ENCODE data around the gene LGI2.

DNA sequence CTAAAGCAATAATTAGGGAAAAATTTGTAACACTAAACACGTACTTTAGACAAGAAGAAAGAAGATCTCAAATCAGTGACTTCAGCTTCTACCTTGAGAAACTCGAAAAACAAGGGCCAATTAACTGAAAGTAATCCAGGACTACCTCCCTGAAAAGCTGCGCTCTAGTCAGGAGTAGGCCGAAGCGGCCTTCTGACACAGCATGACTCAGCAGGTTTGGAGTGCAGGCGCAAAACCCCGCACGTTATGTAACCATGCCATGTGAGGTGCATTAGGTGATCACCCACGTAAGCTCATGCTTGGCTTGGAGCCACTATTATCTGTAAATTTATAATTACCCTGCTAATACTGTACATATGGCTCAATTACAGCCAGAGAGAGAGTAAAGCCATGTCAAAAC, 65.1 kb downstream of the LGI2 start:
- TF ChIP-seq JUNB (IDR thresholded peaks at IDR 0.05; ENCODE audit: unreplicated experiment) (no peak), POLR2AphosphoS5 (IDR thresholded peaks at IDR 0.05; ENCODE audit: low read depth) (no peak), EZH2phosphoT487 (IDR thresholded peaks at IDR 0.05; ENCODE audit: unreplicated experiment) (no peak), REST (IDR thresholded peaks at IDR 0.05; ENCODE audit: unreplicated experiment) (no peak), EZH2 (IDR thresholded peaks at IDR 0.05; ENCODE audit: low read depth, unreplicated experiment) (no peak), ZNF114 (CRISPR knock-in tag; IDR thresholded peaks at IDR 0.05) (no peak), NANOG (IDR thresholded peaks at IDR 0.05; ENCODE audit: borderline replicate concordance) (no peak)
- TF ChIP-seq, protein P1, sequence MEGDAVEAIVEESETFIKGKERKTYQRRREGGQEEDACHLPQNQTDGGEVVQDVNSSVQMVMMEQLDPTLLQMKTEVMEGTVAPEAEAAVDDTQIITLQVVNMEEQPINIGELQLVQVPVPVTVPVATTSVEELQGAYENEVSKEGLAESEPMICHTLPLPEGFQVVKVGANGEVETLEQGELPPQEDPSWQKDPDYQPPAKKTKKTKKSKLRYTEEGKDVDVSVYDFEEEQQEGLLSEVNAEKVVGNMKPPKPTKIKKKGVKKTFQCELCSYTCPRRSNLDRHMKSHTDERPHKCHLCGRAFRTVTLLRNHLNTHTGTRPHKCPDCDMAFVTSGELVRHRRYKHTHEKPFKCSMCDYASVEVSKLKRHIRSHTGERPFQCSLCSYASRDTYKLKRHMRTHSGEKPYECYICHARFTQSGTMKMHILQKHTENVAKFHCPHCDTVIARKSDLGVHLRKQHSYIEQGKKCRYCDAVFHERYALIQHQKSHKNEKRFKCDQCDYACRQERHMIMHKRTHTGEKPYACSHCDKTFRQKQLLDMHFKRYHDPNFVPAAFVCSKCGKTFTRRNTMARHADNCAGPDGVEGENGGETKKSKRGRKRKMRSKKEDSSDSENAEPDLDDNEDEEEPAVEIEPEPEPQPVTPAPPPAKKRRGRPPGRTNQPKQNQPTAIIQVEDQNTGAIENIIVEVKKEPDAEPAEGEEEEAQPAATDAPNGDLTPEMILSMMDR (conservative IDR thresholded peaks at IDR 0.05; ENCODE audit: low read depth in 2 of 2) = no peak
